ENCODE data around the gene PLOD2. TPM values are rescaled to one million over a fixed set of nuclear protein-coding genes. Genes with fewer than 3 reads are reported as not detected.

The PLOD2 gene
- total and polyA plus RNA-seq, 3 experiments from 2014 or later, result 0.18 to 0.35 TPM; not detected in 1

GRCh38 chr3:146191051-146191450, 30.1 kb upstream of the PLOD2 start:
- H3K27ac Mint-ChIP-seq, result no peak overlapping the region

GRCh38 chr3:146189519-146190173, 28.7 kb upstream of the PLOD2 start:
- DNase-seq, result peak in 2 of 5 donors; percentile 4 to 20
- Histone ChIP-seq H3K36me3 (ENCODE audit: insufficient read depth, low read length) (no peaks in the 10 kb centered on the region), H3K4me1 (ENCODE audit: insufficient read depth, low read length) (no peaks in the 10 kb centered on the region), H3K4me3 (ENCODE audit: low read length) (no peak overlapping the region), H3K27ac (ENCODE audit: low read depth, low read length) (no peak overlapping the region), H3K9me3 (ENCODE audit: low read length) (no peaks in the 10 kb centered on the region), H3K27me3 (ENCODE audit: insufficient read depth, low read length, poor library complexity, severe bottlenecking) (no peaks in the 10 kb centered on the region)
- Mint-ChIP-seq H3K27ac (no peak overlapping the region), H3K4me1 (peaks cover 0 to 3% (median 0%) of the 10 kb centered on the region in 3 donors), H3K36me3 (no peaks in the 10 kb centered on the region), H3K4me3 (no peak overlapping the region), H3K27me3 (peaks cover 0 to 11% of the 10 kb centered on the region in 2 donors), H3K9me3 (no peaks in the 10 kb centered on the region)
- ChIA-PET POLR2A (no interaction called here), CTCF (interaction anchor here (1.1 to 2.8 kb wide), 5 partner anchors 11 to 405 kb away, joined by 3 to 12 read pairs (median 5); no protein-coding TSS in a partner anchor)

More at GRCh38 chr3:146191051-146191450, 30.1 kb upstream of the PLOD2 start:
- Histone ChIP-seq H3K4me3 (ENCODE audit: low read length) (no peak overlapping the region), H3K27ac (ENCODE audit: low read depth, low read length) (no peak overlapping the region), H3K4me1 (ENCODE audit: insufficient read depth, low read length) (no peaks in the 10 kb centered on the region), H3K9me3 (ENCODE audit: low read length) (no peaks in the 10 kb centered on the region), H3K27me3 (ENCODE audit: insufficient read depth, low read length, poor library complexity, severe bottlenecking) (no peaks in the 10 kb centered on the region), H3K36me3 (ENCODE audit: insufficient read depth, low read length) (no peaks in the 10 kb centered on the region)
- ChIA-PET POLR2A (no interaction called here), CTCF (interaction anchor here (1.8 to 2.8 kb wide), 2 partner anchors 25 to 386 kb away, joined by 5 to 12 read pairs; no protein-coding TSS in a partner anchor)
- DNase-seq, result no peak
- Mint-ChIP-seq H3K9me3 (no peaks in the 10 kb centered on the region), H3K4me3 (no peak overlapping the region), H3K27me3 (peaks cover 0 to 5% of the 10 kb centered on the region in 2 donors), H3K4me1 (peaks cover 0 to 3% (median 0%) of the 10 kb centered on the region in 3 donors), H3K36me3 (no peaks in the 10 kb centered on the region)

GRCh38 chr3:146187334-146187950, 26.5 kb upstream of the PLOD2 start:
- H3K36me3 ChIP-seq (ENCODE audit: insufficient read depth, low read length), result no peaks in the 10 kb centered on the region
- H3K4me3 Mint-ChIP-seq, result no peak overlapping the region
- ChIA-PET CTCF (no interaction called here), POLR2A (no interaction called here)
- DNase-seq, result no peak
- no peaks in the 10 kb centered on the region for H3K9me3 Mint-ChIP-seq
- H3K4me3 ChIP-seq (ENCODE audit: low read length), result no peak overlapping the region
- no peak overlapping the region for H3K27ac ChIP-seq (ENCODE audit: low read depth, low read length)
- no peaks in the 10 kb centered on the region for H3K4me1 ChIP-seq (ENCODE audit: insufficient read depth, low read length)
- H3K27me3 ChIP-seq (ENCODE audit: insufficient read depth, low read length, poor library complexity, severe bottlenecking), result no peaks in the 10 kb centered on the region
- H3K9me3 ChIP-seq (ENCODE audit: low read length), result no peaks in the 10 kb centered on the region
- peaks cover 0 to 15% of the 10 kb centered on the region in 2 donors for H3K27me3 Mint-ChIP-seq
- peaks cover 0 to 3% (median 0%) of the 10 kb centered on the region in 3 donors for H3K4me1 Mint-ChIP-seq
- H3K27ac Mint-ChIP-seq, result no peak overlapping the region
- no peaks in the 10 kb centered on the region for H3K36me3 Mint-ChIP-seq

- Histone ChIP-seq H3K27me3 (ENCODE audit: insufficient read depth, low read length, poor library complexity, severe bottlenecking) (no peaks in the 10 kb centered on the region), H3K4me1 (ENCODE audit: insufficient read depth, low read length) (no peaks in the 10 kb centered on the region), H3K9me3 (ENCODE audit: low read length) (no peaks in the 10 kb centered on the region), H3K4me3 (ENCODE audit: low read length) (no peak overlapping the region), H3K27ac (ENCODE audit: low read depth, low read length) (no peak overlapping the region), H3K36me3 (ENCODE audit: insufficient read depth, low read length) (no peaks in the 10 kb centered on the region)
- no peaks in the 10 kb centered on the region for H3K9me3 Mint-ChIP-seq
- H3K27ac Mint-ChIP-seq, result no peak overlapping the region
- no peak for DNase-seq
- ChIA-PET POLR2A (no interaction called here), CTCF (no interaction called here)
- H3K4me3 Mint-ChIP-seq, result no peak overlapping the region
- no peaks in the 10 kb centered on the region for H3K36me3 Mint-ChIP-seq
- H3K27me3 Mint-ChIP-seq, result peaks cover 0 to 13% of the 10 kb centered on the region in 2 donors
- peaks cover 0 to 1% (median 0%) of the 10 kb centered on the region in 3 donors for H3K4me1 Mint-ChIP-seq
These were observed 23.4 kb upstream of the PLOD2 start for GRCh38 chr3:146184241-146185015.

- Mint-ChIP-seq H3K27ac (no peak overlapping the region), H3K36me3 (no peaks in the 10 kb centered on the region), H3K9me3 (no peaks in the 10 kb centered on the region), H3K4me3 (no peak overlapping the region), H3K4me1 (no peaks in the 10 kb centered on the region), H3K27me3 (peaks cover 0 to 15% of the 10 kb centered on the region in 2 donors)
- H3K4me3 ChIP-seq (ENCODE audit: low read length), result no peak overlapping the region
- H3K9me3 ChIP-seq (ENCODE audit: low read length), result no peaks in the 10 kb centered on the region
- H3K36me3 ChIP-seq (ENCODE audit: insufficient read depth, low read length), result no peaks in the 10 kb centered on the region
- H3K27ac ChIP-seq (ENCODE audit: low read depth, low read length), result no peak overlapping the region
- H3K4me1 ChIP-seq (ENCODE audit: insufficient read depth, low read length), result no peaks in the 10 kb centered on the region
- H3K27me3 ChIP-seq (ENCODE audit: insufficient read depth, low read length, poor library complexity, severe bottlenecking), result no peaks in the 10 kb centered on the region
- POLR2A ChIA-PET, result no interaction called here
- no peak for DNase-seq
- CTCF ChIA-PET, result no interaction called here
These were observed 20.2 kb upstream of the PLOD2 start for GRCh38 chr3:146181216-146181615.

- Histone ChIP-seq H3K27me3 (ENCODE audit: insufficient read depth, low read length, poor library complexity, severe bottlenecking) (no peaks in the 10 kb centered on the region), H3K27ac (ENCODE audit: low read depth, low read length) (no peak overlapping the region), H3K4me3 (ENCODE audit: low read length) (no peak overlapping the region), H3K9me3 (ENCODE audit: low read length) (no peaks in the 10 kb centered on the region), H3K4me1 (ENCODE audit: insufficient read depth, low read length) (no peaks in the 10 kb centered on the region), H3K36me3 (ENCODE audit: insufficient read depth, low read length) (no peaks in the 10 kb centered on the region)
- H3K9me3 Mint-ChIP-seq, result no peaks in the 10 kb centered on the region
- no peak for DNase-seq
- H3K27me3 Mint-ChIP-seq, result peaks cover 0 to 8% of the 10 kb centered on the region in 2 donors
- no peak overlapping the region for H3K4me3 Mint-ChIP-seq
- ChIA-PET CTCF (no interaction called here), POLR2A (no interaction called here)
- H3K27ac Mint-ChIP-seq, result no peak overlapping the region
- H3K36me3 Mint-ChIP-seq, result no peaks in the 10 kb centered on the region
- H3K4me1 Mint-ChIP-seq, result no peaks in the 10 kb centered on the region
These were observed 19.4 kb upstream of the PLOD2 start for GRCh38 chr3:146180376-146180775.

- CTCF ChIA-PET, result no interaction called here
- H3K9me3 Mint-ChIP-seq, result peaks cover 0 to under 1% (median 0%) of the 10 kb centered on the region in 5 donors
- H3K27ac ChIP-seq (ENCODE audit: low read depth, low read length), result no peak overlapping the region
- H3K36me3 ChIP-seq (ENCODE audit: insufficient read depth, low read length), result no peaks in the 10 kb centered on the region
- POLR2A ChIA-PET, result no interaction called here
- no peaks in the 10 kb centered on the region for H3K9me3 ChIP-seq (ENCODE audit: low read length)
- no peak overlapping the region for H3K4me3 ChIP-seq (ENCODE audit: low read length)
- no peak for DNase-seq
- no peaks in the 10 kb centered on the region for H3K36me3 Mint-ChIP-seq
- no peaks in the 10 kb centered on the region for H3K27me3 ChIP-seq (ENCODE audit: insufficient read depth, low read length, poor library complexity, severe bottlenecking)
- H3K4me3 Mint-ChIP-seq, result no peak overlapping the region
- no peak overlapping the region for H3K27ac Mint-ChIP-seq
- H3K4me1 Mint-ChIP-seq, result no peaks in the 10 kb centered on the region
- no peaks in the 10 kb centered on the region for H3K4me1 ChIP-seq (ENCODE audit: insufficient read depth, low read length)
- H3K27me3 Mint-ChIP-seq, result peaks cover 0 to 5% of the 10 kb centered on the region in 2 donors
These were observed 17.2 kb upstream of the PLOD2 start for GRCh38 chr3:146178006-146178689.
